ENCODE results near the gene TMPRSS6. TPM values are rescaled to one million over a fixed set of nuclear protein-coding genes. Genes with fewer than 3 reads are reported as not detected.

The TMPRSS6 gene
- total RNA-seq, 2 experiments from 2014 or later: 39.9 to 42.1 TPM

DNA sequence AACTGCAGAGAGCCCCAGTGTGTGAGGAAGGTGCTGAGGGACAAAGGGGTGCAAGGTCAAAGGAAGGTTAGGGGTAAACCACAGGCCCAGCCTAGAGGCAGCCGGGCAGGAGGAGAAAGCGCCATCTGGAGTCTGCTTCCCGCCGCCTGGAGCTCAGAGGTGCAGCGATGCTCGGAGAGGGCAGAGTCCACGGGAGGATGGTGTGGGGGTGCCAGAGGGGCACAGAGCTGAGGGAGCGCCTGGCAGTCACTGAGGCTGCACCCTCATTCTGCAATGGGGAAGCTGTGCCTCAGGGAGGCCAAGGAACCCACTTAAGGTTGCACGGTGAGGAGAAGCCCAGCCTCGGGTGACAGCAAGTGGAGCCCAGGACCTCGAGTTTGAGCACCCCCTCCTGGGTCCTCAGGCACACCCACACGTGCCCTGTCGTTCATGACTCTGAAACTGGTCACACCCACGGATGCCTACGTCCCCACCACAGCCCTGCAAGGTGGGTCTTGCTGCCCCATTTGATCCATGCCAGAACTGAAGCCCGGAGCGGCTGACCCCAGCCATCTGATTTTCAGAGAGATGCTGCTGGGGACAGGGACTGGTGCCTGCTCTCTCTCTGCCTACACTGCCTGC lies 38.6 kb upstream of the TMPRSS6 start:
- Mint-ChIP-seq H3K27ac (peak overlapping the region; percentile 95), H3K4me1 (ENCODE audit: low read depth) (peaks cover 65% of the 10 kb centered on the region), H3K36me3 (peaks cover 66% of the 10 kb centered on the region), H3K9me3 (peaks cover 10% of the 10 kb centered on the region), H3K27me3 (no peaks in the 10 kb centered on the region), H3K4me3 (peak overlapping the region; percentile 95)
- POLR2A ChIA-PET: interaction anchor here (1.0 to 9.0 kb wide), 16 partner anchors 9 to 112 kb away, joined by 3 to 240 read pairs (median 6); no protein-coding TSS in a partner anchor
- CTCF ChIA-PET: interaction anchor here (0.7 to 12.3 kb wide), 13 partner anchors 16 to 292 kb away, joined by 3 to 183 read pairs (median 5); partner anchors contain the start of gene KCTD17
- intact Hi-C loops (cut with micrococcal nuclease): loop anchor here (5.0 kb wide), 1 partner anchor 94 kb away; the partner anchor contains the start of gene RAC2
- peak; percentile 50 for DNase-seq

DNA sequence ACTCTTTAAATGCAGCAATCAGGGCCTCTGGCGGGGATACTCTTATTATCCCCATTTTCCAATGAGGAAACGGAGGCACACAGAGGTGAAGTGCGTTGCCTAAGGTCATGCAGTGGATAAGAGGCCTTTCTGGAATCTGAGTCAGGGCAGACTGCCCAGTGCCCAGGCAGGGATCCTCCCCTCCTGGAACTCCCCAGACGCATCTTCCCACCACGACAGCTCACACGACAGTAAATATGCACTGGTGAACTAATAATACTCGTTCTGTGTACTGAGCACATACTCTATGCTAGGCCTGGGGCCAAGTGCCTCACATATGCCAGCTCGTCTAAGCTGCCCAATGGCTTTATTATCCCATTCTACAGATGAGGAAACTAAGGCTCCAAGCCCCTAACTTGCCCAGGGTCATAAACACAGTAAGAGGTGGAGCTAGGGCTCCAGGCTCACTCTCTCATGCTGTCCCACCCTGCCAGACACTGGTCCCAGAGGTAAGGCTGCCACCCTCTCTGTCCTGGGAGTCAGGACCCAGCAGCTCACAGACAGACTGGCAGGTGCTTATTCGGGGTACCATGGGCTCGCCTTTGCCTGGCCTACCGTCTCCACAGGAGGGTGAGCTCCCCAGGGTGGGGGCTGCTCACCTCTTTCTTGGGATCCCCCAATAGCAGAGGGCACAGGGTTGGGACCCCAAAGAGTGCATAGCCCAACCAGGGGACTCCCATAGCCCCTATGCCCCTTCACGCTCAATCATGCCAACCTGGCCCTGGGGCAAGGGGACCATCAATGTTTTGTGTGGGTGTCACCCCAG lies 37.9 kb upstream of the TMPRSS6 start:
- POLR2A ChIA-PET: interaction anchor here (0.7 to 9.0 kb wide), 12 partner anchors 9 to 95 kb away, joined by 3 to 240 read pairs (median 5); no protein-coding TSS in a partner anchor
- no peaks in the 10 kb centered on the region for H3K27me3 Mint-ChIP-seq
- peaks cover 10% of the 10 kb centered on the region for H3K9me3 Mint-ChIP-seq
- intact Hi-C loops (cut with micrococcal nuclease): loop anchor here (1.0 to 5.0 kb wide), 2 partner anchors 8 to 95 kb away; partner anchors contain the start of gene RAC2
- H3K4me1 Mint-ChIP-seq (ENCODE audit: low read depth): peaks cover 71% of the 10 kb centered on the region
- CTCF ChIA-PET: interaction anchor here (0.5 to 12.3 kb wide), 16 partner anchors 13 to 291 kb away, joined by 3 to 183 read pairs (median 4); no protein-coding TSS in a partner anchor
- H3K27ac Mint-ChIP-seq: peak overlapping the region; percentile 95
- peak; percentile 58 for DNase-seq
- H3K36me3 Mint-ChIP-seq: peaks cover 74% of the 10 kb centered on the region
- H3K4me3 Mint-ChIP-seq: peak overlapping the region; percentile 95

DNA sequence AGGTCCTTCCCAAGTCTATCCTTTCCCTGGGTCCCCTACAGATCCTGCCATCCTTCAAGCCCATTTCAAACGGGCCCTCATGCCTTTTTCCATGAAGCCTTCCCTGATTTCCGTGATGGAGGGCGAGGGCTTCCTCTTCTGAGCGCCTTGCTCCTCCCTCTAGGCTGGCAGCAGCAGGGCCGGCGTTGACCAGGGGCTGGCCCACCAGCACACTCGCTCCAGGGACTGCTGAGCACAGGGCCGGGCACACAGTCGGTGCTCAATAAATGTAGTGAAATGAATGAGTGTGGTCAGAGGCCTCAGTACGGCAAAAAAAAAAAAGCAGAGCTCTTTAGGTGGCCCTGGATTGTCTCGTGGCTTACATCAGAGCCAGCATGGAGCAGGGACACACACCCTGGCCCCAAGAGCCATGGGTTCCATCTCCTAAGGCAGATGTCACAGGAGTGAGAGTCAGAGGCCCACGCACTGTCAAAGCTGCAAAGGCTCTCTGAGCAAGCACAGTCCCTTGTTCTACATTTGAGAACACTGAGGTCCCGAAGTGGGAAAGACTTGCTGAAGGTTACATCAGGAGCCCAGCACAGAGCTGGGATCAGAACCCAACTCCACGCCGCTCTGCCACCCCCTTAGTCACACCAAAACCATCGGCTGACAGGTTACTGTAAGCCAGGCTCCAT lies 37.1 kb upstream of the TMPRSS6 start:
- CTCF ChIA-PET: interaction anchor here (0.5 to 12.3 kb wide), 13 partner anchors 12 to 169 kb away, joined by 3 to 183 read pairs (median 5); no protein-coding TSS in a partner anchor
- POLR2A ChIA-PET: interaction anchor here (0.6 to 9.0 kb wide), 10 partner anchors 8 to 94 kb away, joined by 3 to 240 read pairs (median 4); no protein-coding TSS in a partner anchor
- peak overlapping the region; percentile 95 for H3K27ac Mint-ChIP-seq
- H3K4me3 Mint-ChIP-seq: peak overlapping the region; percentile 95
- H3K36me3 Mint-ChIP-seq: peaks cover 80% of the 10 kb centered on the region
- H3K27me3 Mint-ChIP-seq: no peaks in the 10 kb centered on the region
- peaks cover 8% of the 10 kb centered on the region for H3K9me3 Mint-ChIP-seq
- intact Hi-C loops (cut with micrococcal nuclease): loop anchor here (1.0 to 5.0 kb wide), 2 partner anchors 7 to 96 kb away; partner anchors contain the start of gene RAC2
- H3K4me1 Mint-ChIP-seq (ENCODE audit: low read depth): peaks cover 74% of the 10 kb centered on the region
- DNase-seq: peak; percentile 58

DNA sequence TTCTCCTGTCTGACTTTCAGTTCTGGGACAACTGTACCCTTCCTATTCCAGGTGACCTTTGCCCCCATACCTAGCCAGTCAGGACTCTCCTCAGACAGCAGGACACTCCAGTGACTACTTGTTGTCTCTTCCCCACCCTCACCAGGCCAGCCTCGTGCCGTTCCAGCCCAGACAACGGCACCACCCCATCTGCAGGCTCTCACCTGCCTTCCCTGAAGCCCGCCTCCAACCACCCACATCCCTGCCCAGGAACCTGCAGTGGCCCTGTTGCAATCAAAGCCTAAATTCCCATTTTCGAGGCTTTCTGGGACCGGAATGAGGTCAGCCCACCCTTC lies 36.5 kb upstream of the TMPRSS6 start:
- Mint-ChIP-seq H3K4me3 (peak overlapping the region; percentile 95), H3K36me3 (peaks cover 81% of the 10 kb centered on the region), H3K9me3 (peaks cover 4% of the 10 kb centered on the region), H3K27me3 (no peaks in the 10 kb centered on the region), H3K27ac (peak overlapping the region; percentile 95), H3K4me1 (ENCODE audit: low read depth) (peaks cover 74% of the 10 kb centered on the region)
- intact Hi-C loops (cut with micrococcal nuclease): loop anchor here (5.0 kb wide), 1 partner anchor 96 kb away; the partner anchor contains the start of gene RAC2
- ChIA-PET CTCF (interaction anchor here (0.7 to 12.3 kb wide), 6 partner anchors 13 to 100 kb away, joined by 3 to 183 read pairs (median 6); no protein-coding TSS in a partner anchor), POLR2A (interaction anchor here (1.0 to 9.0 kb wide), 6 partner anchors 8 to 58 kb away, joined by 3 to 240 read pairs (median 34); no protein-coding TSS in a partner anchor)
- DNase-seq: no peak

DNA sequence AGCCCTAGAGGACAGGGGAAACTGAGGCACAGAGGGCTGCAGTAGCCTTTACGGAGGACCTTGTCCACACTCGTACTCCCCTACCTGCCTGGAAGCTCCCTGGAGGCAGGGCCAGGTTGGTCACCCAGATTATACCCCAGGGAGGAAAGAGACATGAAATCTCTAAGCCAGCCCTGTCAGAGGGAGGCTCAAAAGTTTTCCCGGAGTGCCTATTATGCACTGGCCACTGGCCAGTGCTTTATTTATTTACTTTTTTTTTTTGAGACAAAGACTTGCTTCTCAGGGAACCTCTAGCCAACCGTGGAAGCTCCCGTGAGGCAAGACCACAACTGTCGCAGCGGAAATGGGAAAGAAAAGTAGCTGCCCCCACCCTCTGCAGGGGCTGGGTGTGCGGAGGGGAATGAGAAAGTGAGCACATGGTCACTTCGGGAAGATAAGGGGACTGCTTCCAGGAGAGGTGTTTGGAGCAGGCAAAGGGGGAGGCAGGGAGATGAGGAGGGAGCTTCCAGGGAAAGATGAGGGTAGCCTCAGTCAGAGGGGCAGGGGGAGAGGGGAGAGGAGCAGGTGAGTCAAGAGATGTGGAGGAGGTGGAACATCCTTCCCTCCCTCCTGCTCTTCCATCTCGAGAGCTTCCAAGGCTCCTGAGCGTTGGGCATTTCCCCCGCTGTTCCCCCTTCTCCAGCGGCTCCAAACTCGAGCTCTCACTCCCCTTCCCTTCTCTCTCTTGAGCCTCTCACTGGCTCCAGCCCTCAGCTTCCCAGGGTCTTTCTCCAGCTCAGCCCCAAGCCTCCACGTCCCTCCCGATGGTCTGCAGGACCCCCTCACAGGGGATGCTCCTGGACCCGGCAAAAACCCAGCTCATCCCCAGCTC lies 35.9 kb upstream of the TMPRSS6 start:
- Mint-ChIP-seq H3K36me3 (peaks cover 87% of the 10 kb centered on the region), H3K4me3 (peak overlapping the region; percentile 95), H3K27ac (peak overlapping the region; percentile 95), H3K27me3 (no peaks in the 10 kb centered on the region), H3K4me1 (ENCODE audit: low read depth) (peaks cover 74% of the 10 kb centered on the region), H3K9me3 (no peaks in the 10 kb centered on the region)
- ChIA-PET CTCF (interaction anchor here (0.6 to 12.3 kb wide), 6 partner anchors 13 to 55 kb away, joined by 3 to 183 read pairs (median 4); no protein-coding TSS in a partner anchor), POLR2A (interaction anchor here (0.6 to 9.0 kb wide), 9 partner anchors 7 to 237 kb away, joined by 3 to 240 read pairs (median 6); no protein-coding TSS in a partner anchor)
- DNase-seq: no peak
- intact Hi-C loops (cut with micrococcal nuclease): loop anchor here (5.0 kb wide), 1 partner anchor 97 kb away; the partner anchor contains the start of gene RAC2

GRCh38 chr22:37144180-37144554 lies 34.7 kb upstream of the TMPRSS6 start:
- Mint-ChIP-seq H3K27ac (peak overlapping the region; percentile 95), H3K4me3 (peak overlapping the region; percentile 95), H3K4me1 (ENCODE audit: low read depth) (peaks cover 81% of the 10 kb centered on the region), H3K36me3 (peaks cover 90% of the 10 kb centered on the region), H3K27me3 (no peaks in the 10 kb centered on the region), H3K9me3 (no peaks in the 10 kb centered on the region)
- intact Hi-C loops (cut with micrococcal nuclease): no loop called here
- DNase-seq: no peak
- POLR2A ChIA-PET: interaction anchor here (0.7 to 9.0 kb wide), 4 partner anchors 20 to 63 kb away, joined by 3 to 240 read pairs (median 74); no protein-coding TSS in a partner anchor
- CTCF ChIA-PET: interaction anchor here (0.9 to 12.3 kb wide), 3 partner anchors 20 to 56 kb away, joined by 3 to 183 read pairs (median 13); no protein-coding TSS in a partner anchor

GRCh38 chr22:37141971-37142370 lies 32.5 kb upstream of the TMPRSS6 start:
- DNase-seq: no peak
- ChIA-PET POLR2A (interaction anchor here (0.6 to 12.8 kb wide), 5 partner anchors 8 to 57 kb away, joined by 3 to 139 read pairs (median 10); partner anchors contain the start of gene IL2RB), CTCF (interaction anchor here (2.1 kb wide), 1 partner anchor 58 kb away, joined by 8 read pairs; no protein-coding TSS in a partner anchor)
- intact Hi-C loops (cut with micrococcal nuclease): no loop called here
- Mint-ChIP-seq H3K36me3 (peaks cover 90% of the 10 kb centered on the region), H3K4me1 (ENCODE audit: low read depth) (peaks cover 91% of the 10 kb centered on the region), H3K27me3 (no peaks in the 10 kb centered on the region), H3K4me3 (no peak overlapping the region), H3K27ac (no peak overlapping the region), H3K9me3 (peaks cover 3% of the 10 kb centered on the region)

- Mint-ChIP-seq H3K27ac (no peak overlapping the region), H3K4me1 (ENCODE audit: low read depth) (peaks cover 91% of the 10 kb centered on the region), H3K4me3 (no peak overlapping the region), H3K36me3 (peaks cover 90% of the 10 kb centered on the region), H3K9me3 (peaks cover 3% of the 10 kb centered on the region), H3K27me3 (no peaks in the 10 kb centered on the region)
- CTCF ChIA-PET: interaction anchor here (2.1 to 3.1 kb wide), 2 partner anchors 22 to 59 kb away, joined by 8 to 13 read pairs; no protein-coding TSS in a partner anchor
- intact Hi-C loops (cut with micrococcal nuclease): no loop called here
- POLR2A ChIA-PET: interaction anchor here (0.6 to 12.8 kb wide), 5 partner anchors 8 to 58 kb away, joined by 3 to 139 read pairs (median 10); partner anchors contain the start of gene IL2RB
- no peak for DNase-seq
Observed at GRCh38 chr22:37141476-37141875, 32.0 kb upstream of the TMPRSS6 start.

DNA sequence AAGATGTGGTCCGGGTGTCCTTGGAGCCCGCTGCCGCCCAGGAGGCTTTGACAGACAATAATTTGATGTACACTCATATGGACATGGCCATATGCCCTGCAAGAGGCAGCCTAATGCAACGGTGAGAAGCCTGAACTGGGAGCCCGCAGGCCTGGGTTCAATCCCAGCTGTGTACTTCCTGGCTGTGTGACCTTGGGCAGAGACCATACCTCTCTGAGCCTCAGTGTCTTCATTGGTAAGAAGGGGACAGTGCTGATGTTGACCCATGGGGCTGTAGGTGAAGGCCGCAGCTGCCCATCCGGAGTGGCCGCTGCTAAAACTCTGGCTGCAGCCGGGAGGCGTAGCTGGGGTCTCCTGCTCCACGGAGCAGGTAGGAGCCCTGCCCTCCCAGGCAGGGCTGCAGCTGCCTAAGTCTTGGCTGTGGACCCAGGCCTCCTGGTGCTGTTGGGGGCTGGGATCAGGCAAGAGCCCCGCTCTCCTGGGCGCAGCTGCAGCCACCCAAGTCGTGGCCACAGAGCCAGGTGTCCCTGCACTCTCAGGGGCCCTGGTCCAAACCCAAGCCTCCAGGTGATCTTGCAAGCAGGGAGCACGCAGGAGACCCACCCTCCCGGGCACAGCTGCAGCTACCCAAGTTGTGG lies 31.3 kb upstream of the TMPRSS6 start:
- no peak for DNase-seq
- H3K4me3 Mint-ChIP-seq: peak overlapping the region; percentile 7
- peaks cover 86% of the 10 kb centered on the region for H3K36me3 Mint-ChIP-seq
- no peaks in the 10 kb centered on the region for H3K27me3 Mint-ChIP-seq
- peak overlapping the region; percentile 70 for H3K27ac Mint-ChIP-seq
- ChIA-PET POLR2A (interaction anchor here (0.7 to 12.8 kb wide), 8 partner anchors 7 to 90 kb away, joined by 3 to 139 read pairs (median 6); partner anchors contain the start of gene IL2RB), CTCF (interaction anchor here (1.0 to 3.1 kb wide), 6 partner anchors 8 to 94 kb away, joined by 3 to 14 read pairs (median 8); partner anchors contain the start of gene IL2RB)
- intact Hi-C loops (cut with micrococcal nuclease): no loop called here
- peaks cover 3% of the 10 kb centered on the region for H3K9me3 Mint-ChIP-seq
- H3K4me1 Mint-ChIP-seq (ENCODE audit: low read depth): peaks cover 85% of the 10 kb centered on the region
